Measurements from ENCODE around the gene SVOPL.
A peak's percentile ranks its signal among the peaks of the same experiment; 100 is the strongest.
"Not testable (repeated sequence)": the region's sequence is repeated elsewhere in the genome, so short reads cannot be mapped to it uniquely, and the experiment has no call there.

The SVOPL gene

DNA sequence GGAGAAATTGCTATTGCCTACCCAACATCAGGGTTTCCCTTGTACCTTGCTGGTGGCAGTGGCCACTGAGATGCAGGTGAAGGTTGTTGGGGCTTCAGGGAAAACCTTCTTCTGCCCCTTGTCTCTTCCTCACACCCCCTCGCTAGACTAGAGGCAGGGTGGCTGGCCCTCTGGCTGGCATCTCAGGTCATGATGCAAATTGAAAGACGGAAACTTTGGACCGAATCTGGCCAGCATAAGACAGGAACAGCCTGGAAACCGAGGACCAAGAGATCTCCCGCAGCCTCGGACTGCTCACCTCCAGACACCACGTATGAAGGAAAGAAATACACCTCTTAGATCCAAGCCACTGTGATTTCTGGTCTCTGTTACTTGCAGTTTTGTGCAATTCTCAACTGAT lies 2.9 kb downstream of the SVOPL start:
- no peak for DNase-seq

- DNase-seq, result no peak
Measured at GRCh38 chr7:138697535-138698182, 3.5 kb downstream of the SVOPL start.

DNA sequence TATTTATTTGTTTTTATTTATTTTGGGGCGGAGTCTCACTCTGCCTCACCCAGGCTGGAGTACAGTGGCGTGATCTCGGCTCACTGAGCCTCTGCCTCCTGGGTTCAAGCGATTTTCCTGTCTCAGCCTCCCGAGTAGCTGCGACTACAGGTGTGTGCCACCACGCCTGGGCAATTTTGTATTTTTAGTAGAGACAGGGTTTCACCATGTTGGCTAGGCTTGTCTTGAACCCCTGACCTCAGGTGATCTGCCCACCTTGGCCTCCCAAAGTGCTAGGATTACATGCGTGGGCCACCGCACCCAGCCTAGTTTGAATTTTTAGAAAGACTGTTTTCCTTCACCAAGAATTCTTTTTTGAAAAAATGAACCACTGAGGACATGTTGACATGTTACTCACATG lies 5.4 kb downstream of the SVOPL start:
- DNase-seq, result not testable (repeated sequence)

- no peak for DNase-seq
Measured at GRCh38 chr7:138695106-138695505, 6.1 kb downstream of the SVOPL start.

DNA sequence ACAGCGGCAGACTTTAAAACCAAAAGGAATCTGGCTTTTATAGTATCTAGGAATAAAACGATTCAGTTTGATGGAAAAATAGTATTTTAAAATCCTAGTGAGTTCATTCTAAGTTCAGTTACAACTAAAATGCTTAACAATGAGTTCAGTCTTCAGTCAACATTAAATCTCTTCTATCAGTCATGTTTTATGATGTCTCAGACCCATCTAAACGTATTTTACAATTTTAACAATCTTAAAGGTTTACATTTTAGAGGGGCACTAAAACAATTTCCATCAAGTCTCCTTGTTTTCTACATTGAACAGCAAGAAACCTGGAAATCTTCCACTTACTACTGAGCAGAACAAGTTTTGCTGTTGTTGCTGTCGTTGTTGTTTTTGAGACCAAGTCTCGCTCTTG lies 10.0 kb downstream of the SVOPL start:
- no peak for DNase-seq

DNA sequence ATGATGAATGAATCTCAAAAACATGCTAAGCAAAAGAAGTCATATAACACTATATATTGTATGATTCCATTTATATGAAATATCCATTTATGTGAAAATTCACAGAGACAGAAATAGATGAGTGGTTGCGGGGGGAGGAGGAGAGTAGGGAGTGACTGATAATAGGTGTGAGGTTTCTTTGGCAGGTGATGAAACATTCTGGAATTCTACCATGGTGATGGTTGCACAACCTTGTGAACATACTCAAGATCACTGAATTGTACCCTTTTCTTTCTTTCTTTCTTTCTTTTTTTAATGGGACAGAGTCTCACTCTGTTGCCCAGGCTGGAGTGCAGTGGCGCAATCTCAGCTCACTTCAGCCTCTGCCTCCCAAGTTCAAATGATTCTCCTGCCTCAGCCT lies 10.7 kb downstream of the SVOPL start:
- DNase-seq, result no peak

GRCh38 chr7:138688037-138688436 lies 13.1 kb downstream of the SVOPL start:
- DNase-seq, result not testable (repeated sequence)

DNA sequence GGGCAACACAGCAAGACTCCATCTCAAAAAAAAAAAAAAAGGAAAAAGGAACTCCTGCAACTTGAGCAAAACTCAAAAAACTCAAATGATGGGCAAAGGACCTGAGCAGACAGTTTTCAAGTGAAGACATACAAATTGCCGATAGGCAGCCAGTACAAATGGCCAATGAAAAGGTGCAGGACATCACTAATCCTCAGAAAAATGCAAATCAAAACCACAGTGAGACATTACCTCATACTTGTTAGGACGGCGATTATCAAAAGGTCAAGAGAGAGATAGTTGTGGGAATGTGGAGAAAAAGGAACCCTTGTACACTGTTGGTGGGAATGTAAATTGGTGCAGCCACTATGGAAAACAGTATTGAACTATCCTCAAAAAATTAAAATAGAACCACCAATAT lies 16.8 kb downstream of the SVOPL start:
- DNase-seq, result no peak

DNA sequence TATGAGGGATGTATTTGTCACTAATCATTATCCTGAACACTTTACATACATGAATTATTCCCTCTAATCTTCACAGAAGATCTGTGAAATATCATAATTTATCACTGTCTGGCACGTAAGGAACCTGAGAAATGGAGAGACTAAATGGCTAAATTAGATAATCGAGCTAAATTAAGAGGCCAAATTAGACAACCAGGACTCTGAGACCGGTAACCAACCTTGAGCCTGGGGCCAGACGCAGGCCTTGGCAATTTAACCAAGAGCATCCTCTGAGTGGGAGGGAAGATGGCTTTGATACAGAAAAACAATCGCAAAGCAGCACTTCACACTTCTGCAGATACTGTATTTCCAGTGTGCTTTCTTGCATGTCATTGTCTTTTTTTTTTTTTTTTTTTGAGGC lies 21.4 kb downstream of the SVOPL start:
- no peak for DNase-seq

GRCh38 chr7:138670594-138670993 lies 30.6 kb downstream of the SVOPL start:
- DNase-seq, result no peak

- no peak for DNase-seq
Measured at GRCh38 chr7:138669364-138669763, 31.8 kb downstream of the SVOPL start.

DNA sequence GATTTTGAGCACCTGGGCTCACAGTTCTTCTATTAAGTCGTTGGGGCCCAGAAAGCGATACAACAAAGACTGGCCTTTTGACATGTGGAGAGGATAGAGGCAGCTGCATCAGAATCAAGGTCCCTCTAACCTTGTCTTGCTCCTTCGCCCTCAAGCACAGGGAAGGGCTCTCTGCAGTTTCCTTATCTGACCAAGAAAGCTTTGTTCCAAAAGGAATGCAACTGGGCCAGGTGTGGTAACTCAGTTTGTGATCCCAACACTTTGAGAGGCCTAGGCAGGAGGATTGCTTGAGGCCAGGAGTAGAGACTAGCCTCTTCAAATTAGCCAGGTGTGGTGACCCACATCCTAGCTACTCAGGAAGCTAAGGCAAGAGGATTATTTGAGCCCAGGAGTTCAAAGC lies 32.2 kb downstream of the SVOPL start:
- DNase-seq, result no peak

DNA sequence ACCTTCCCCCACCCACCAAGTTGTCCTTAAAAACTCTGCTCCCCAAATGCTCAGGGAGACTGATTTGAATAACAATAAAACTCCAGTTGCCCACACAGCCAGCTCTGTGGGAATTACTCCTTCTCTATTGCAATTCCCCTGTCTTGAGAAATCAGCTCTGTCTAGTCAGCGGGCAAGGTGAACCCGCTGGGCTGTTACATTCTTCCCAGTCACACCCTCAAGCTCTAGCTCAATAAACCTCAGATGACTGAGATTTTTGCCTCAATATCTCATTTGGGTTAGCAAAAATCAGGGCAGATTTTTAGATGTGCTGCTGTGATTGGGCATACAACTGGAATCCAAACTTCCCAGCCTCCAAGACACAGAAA lies 32.9 kb downstream of the SVOPL start:
- no peak for DNase-seq

DNA sequence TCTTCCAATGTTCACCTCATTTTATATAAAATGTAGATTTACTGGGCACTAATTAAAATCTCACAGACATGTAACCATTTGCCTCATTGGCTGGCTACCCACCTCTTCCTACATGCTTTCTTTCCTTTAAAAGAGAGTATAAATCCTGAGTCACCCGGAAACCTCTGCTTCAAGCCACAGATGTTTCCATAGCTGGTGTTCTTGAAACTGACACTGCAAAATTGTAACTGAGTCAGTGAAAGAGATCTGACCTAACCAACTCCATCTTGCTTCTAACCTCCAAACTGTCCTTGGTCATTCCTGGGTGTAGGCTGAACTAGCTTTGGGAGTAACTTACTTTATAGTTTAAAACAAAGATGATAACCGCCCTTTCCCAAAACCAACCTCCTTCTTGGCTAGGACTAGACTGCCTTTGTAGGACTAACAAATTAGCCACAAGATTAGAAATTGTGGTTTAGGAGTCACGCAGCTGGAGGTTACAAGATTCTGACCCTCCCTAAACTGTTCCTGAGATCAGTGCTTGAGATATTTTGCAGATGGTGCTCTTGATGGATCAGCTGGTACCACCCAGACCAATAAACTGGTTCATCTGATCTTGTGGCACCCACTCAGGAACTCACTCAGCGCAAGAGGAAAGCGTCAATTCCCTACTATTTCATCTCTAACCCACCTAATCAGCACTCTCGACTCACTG lies 33.5 kb downstream of the SVOPL start:
- no peak for DNase-seq

DNA sequence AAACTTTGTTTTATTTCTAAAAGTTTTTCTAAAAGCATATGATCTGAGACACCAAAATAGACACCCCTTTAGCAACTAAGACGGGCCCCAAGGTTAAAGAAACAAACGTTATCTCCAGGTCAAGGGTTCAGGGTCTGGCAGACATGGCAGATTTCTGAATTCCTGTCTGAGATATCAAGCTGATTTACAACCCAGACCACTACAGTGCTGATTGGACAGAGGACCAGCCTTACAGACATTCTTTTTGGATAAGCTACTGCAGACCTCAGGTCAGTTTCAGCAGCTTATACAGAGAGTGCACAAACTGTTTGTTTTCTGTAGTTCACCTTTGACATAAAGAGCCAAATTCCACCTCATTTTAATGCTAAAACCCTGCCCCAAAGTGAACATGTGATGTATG lies 34.8 kb downstream of the SVOPL start:
- no peak for DNase-seq

DNA sequence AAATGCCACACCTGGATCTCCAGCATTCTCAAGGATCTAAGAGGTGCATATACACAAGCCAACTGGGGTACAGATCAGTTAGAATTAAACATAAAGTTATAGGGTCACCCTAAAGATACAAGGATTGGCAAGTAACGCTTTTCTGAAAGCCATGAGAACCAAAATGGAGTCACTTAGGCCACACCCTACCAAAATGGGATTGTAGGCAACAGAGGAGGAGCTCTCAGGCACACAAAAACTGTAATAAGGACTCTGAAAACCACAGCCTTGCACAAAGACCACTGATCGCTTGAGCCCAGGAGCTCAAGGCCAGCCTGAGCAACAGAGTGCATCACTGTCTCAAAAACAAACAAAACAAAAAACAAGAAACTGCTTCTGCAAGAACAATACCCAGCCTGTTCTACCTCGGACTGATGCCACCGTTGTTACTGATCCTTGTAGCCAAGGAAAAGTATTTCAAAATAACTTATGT lies 35.5 kb downstream of the SVOPL start:
- no peak for DNase-seq

DNA sequence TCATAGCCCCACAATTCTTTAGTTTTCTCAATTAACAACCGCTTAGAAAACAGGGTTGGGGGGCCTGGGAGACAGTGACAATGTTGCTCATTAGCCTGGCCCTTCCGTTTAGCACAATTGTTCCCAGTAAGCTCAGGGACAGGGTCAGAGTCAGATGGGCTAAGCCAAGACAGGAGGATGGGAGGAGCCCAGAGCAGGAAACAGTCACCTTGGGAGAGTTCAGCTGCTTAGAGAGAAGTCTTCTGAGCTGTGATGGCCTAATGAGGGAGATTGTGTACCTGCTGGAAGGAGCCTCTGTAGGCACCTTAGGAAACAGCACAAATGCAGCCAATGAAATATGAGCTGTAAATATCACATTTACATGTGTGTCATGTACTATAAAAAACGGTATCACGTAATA lies 35.9 kb downstream of the SVOPL start:
- DNase-seq, result no peak

DNA sequence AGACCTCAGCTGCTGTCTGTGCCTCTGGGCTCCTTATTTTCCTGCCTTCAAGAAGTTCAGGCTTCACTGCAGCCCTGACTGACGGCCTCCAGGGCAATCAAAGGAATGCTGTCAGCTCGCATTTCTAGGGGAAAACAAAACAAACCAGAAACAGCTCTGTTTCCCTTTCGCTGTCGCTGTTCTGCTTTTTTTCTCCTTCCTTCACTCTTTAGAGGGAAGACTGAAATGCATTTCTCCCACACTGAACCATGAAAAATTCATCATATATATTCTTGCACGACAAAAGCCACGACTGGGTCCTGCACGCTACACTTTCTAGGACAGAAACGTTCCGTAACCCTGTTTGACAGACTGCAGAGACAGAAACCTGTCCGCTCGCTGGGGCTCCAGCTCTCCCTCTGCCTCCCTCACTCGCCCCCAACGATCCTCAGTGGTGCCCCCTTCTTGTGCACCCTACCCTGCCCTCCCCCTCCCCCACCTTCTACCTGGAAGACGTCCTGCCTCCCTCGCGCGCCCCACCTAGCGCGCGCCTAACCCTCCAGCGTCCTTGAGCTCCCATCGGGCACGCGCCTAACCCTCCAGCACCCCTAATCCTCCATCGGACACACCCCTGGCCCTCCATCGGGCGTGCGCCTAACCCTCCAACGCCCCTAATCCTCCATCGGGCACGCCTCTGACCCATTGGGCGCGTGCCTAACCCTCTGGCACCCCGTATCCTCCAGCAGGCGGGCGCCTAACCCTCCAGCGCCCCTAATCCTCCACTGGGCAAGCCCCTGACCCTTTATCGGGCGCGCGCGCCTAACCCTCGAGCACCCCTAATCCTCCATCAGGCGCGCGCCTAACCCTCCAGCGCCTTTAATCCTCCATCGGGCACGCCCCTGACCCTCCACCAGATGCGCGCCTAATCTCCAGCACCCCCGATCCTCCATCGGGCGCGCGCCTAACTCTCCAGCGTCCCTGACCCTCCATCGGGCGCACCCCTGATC lies 37.1 kb downstream of the SVOPL start:
- peak; percentile 1 for DNase-seq

- no peak for DNase-seq
Measured at GRCh38 chr7:138662991-138663320, 38.2 kb downstream of the SVOPL start.

GRCh38 chr7:138662076-138662990 lies 38.8 kb downstream of the SVOPL start:
- DNase-seq, result no peak

DNA sequence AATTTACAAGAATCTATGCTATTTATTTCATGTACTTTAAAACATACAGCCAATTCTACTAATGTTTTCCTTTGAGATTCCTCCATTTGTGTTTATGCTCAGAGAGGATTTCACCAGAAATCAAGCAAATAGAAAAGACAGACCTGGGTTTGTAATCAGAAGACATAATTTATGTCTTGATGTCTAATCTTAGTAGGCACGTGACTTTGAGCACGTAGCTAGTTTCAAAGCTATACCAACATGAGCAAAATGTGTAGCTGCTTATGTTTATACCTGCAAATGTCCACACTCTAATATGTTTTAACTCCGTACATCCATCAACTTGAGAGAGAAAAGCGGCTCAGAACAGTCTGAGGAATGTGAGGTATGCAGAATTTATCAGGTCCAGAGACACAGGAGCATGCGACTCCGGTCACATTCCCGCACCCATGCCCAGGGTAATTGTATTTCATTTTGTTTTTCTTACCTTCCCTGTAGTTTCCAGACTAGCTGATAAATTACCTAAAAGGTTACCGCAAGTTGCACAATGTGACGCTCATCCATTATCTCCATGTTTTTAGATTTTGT lies 40.0 kb downstream of the SVOPL start:
- DNase-seq, result no peak

GRCh38 chr7:138658889-138659288 lies 42.3 kb downstream of the SVOPL start:
- DNase-seq, result no peak

Data from NCI-H2171 (cell line).